ENCODE data around the gene SH2B3.

SH2B3 gene

DNA sequence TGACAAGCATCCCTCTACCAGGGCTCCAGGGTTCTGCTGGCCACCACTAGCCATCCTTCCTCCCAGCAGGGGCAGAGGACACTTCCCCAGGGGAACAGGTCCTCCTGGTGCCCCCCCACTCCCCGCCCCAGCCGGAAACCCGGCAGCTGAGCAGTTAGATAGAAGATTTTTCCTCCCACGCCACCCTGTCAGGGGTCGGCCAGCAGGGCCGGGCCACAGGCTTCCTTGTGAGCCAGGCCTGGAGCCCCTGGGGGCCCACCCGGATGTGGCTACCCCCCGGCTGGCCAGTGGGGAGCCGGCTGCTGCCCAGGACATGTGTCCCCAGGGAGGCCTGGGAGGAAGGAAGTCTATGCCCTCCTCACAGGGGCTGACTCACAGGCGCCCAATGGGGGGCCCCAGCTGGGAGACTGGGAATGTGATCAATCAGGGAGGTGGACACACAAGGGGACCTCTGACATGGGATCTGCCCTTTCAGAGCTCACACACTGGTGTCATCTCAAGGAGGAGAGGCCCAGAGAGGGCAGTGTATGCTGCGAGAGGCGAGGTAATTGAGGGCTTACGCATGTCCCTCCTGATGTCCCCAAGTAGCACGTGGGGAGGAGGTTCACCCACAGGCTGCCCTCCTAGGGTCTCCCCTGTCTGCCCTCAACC lies 4.2 kb downstream of the SH2B3 start:
- no peak for DNase-seq (ENCODE audit: low spot score)

DNA sequence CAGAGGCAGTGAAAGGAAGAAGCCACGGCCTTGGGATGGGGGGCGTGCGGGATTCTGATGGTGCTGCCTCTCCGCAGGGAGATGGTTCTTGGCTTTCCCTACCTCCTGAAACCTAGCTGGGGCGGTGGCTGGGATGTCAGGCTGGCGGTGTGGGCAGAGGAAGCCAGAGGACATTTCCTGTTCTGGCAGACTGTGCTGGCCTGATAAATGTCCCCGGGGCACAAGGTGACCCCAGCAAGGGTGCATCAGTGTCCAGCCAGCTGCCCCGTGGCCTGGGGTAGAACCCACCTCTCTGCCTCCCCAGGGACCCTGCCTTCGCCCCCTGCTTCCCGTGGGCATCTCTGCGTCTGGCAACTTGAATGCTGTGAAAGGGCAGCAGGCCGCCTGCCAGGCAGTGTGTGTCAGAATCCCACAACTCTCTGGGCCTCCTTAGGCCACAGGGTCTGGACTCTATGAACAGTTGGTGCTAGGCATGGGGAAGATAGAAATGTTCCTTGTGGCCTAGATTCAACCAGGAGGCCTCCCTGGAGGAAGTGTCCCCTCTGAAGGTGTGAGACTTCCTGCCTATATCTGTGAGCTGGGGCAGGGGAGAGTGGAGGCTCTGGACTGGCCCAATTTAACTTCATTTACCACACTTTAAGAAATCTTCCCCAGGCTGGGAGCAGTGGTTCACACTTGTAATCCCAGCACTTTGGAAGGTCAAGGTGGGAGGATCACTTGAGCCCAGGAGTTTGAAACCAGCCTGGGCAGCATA lies 4.9 kb downstream of the SH2B3 start:
- DNase-seq (ENCODE audit: low spot score): no peak

DNA sequence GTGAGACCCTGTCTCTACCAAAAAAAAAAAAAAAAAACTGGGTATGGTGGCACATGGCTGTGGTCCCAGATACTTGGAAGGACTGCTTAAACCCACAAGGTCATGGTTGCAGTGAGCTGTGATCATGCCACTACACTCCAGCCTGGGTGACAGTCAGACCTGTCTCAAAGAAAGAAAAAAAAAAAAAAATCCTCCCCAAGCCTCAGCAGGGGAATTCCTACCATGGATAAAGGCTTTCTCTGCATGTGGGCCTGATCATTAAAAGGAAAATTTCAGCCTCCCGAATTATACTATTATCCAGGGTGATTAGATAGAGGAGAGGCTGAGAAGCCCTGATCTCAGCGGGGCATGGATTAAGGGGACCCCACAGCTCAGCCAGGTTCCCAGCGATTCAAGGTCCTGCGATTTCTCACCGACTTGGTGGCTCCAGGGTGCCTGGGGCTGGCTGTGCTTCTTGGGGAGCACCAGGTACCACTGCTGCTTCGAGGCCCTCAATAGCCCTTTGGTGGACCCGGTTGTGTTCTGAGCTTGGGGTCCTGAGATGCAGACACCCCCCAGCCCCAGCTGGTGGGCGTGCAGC lies 5.6 kb downstream of the SH2B3 start:
- no peak for DNase-seq (ENCODE audit: low spot score)

DNA sequence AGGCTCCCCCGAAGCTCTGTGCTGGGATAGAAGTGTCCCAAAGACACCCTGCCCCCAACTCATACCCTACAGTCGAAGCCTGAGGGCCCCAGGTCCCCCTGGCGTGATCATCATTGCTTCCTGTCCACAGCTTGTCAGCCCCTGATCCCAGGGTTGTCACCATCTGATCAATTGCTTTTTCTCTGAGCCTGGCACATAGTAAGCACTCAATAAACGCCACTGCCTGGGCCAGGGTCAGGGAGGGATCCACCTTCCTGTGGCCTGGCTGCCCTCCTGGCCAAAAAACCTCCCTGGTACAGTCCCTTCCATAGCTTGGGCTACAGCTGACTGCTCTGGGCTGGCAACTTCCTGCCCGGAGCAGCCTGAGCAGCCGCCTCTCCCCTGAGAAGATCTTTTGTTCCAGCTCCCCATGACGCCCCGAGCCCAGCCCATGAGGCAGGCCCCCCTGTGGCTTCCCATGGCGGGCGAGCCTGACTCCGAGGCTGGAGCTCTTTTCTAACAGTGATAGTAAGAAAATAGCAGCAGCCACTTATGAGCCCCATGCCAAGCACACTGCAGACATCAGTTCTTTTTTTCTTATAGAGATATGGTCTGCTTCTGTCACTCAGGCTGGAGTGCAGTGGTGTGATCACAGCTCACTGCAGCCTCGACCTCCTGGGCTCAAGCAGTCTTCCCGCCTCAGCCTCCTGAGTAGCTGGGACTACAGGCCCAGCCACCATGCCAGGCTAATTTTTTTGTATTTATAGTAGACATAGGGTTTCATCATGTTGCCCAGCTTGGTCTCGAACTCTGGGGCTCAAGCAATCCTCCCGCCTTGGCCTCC lies 6.5 kb downstream of the SH2B3 start:
- DNase-seq (ENCODE audit: low spot score): no peak

DNA sequence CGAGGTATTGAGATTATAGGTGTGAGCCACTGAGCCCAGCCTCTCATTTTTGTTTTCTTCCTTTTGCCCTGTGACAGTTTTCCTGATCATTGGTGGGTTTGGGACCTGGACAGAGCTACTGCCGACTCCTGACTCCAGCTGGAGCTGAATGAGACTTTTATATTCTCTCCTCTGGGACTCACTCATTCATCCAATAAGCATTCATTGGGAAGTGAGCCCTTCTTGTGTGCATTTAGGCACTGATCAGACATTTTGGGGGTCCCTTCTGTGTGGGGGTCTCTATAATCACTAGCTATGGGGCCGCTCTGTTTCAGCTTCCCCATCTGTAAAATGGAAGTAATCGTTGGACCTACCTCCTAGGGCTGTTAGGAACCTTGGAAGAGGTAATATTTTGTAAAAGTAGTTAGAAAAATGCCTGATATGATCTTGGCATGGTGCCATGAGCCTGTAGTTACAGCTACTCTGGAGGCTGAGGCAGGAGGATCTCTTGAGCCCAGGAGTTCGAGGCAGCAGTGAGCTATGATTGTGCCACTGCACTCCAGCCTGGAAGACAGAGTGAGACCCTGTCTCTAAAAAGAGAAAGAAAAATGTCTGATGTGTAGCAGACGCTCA lies 7.2 kb downstream of the SH2B3 start:
- DNase-seq (ENCODE audit: low spot score): no peak

DNA sequence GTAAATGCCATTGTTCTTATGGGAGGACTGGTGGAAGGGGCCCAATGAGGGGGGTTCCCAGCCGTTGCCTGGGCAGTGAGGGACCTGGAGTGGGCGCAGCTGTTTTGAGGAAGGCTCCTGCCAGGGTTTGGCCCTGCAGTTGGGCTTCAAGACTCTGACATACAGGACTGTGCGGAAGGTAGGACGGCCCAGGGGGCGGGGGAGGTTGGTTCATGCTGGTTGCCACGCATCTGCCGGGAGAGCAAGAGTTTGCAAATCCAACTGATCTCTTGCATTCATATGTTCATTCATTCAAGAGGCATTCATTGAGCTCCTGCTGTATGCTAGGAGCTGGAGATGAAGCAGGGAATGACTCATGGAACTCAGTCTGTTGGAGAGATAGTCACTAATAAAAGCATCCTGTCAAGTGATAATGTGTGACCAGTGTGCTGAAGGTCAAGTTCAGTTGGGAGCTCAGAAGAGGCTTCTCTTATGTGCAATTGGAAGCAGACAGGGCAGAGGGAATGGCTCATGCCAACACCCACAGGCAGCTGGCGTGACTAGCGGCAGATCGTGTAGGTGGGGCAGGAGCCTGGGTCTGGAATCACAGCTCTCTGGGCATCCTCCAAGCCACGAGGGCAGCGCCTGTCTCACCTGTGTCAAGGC lies 7.8 kb downstream of the SH2B3 start:
- no peak for DNase-seq (ENCODE audit: low spot score)

DNA sequence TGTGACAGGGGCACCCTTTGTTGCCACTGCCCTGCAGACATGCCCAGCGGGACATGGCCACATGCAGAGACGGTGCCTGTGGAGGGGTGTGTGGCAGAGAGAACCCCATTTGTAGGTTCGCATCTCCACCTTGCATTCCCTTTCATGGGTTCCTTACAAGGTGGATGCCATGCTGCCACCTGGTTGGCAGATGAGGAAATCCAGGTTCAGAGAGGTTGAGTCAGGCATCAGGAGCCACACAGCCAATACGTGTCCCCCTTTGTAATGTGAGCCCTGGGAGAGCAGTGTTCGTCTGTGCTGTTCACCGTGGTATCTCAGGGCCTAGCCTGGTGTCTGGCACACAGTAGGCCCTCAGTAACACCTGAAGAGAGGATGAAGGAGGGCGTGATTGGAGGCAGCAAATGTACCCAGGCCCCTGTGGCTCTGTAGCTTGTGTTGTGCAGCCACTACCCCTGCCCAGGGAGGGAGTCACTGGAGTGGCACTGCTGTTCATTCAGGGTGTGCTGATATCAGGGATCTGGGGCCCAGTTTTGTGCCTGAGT lies 9.1 kb downstream of the SH2B3 start:
- DNase-seq (ENCODE audit: low spot score): no peak

DNA sequence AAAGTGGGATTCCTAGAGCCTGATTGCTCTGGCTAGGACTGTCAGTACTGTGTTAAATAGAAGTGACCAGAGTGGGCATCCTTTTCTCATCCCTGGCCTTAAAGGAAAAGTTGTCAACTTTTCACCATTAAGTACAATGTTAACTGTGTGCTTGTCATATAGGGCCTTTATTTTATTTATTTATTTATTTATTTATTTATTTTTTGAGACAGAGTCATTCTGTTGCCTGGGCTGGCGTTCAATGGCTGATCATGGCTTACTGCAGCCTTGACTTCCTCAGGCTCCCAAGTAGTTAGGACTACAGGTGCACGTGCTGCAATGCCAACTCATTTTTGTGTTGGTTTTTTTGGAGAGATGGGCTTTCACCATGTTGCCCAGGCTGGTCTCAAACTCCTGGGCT lies 11.6 kb downstream of the SH2B3 start:
- DNase-seq (ENCODE audit: low spot score): no peak

DNA sequence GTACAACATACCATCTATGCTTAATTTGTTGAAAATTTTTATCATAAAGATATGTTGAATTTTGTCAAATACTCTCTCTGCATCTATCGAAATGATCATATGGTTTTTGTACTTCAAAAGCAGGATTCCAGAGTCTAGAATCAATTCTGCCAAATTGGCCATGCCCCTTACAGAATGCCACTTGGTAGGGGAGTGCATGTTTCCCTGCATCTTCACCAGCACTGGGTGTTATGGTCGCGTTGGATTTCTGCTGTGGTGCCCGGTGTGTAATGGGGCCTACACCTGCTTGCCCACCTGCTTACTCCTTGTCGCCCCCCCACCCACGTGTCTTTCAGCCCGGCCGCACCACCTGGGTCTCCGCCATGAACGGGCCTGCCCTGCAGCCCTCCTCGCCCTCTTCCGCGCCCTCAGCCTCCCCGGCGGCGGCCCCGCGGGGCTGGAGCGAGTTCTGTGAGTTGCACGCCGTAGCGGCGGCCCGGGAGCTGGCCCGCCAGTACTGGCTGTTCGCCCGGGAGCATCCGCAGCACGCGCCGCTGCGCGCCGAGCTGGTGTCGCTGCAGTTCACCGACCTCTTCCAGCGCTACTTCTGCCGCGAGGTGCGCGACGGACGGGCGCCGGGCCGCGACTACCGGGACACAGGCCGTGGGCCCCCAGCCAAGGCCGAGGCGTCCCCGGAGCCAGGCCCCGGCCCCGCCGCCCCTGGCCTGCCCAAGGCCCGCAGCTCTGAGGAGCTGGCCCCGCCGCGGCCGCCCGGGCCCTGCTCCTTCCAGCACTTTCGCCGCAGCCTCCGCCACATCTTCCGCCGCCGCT lies 12.3 kb downstream of the SH2B3 start:
- no peak for DNase-seq (ENCODE audit: low spot score)

DNA sequence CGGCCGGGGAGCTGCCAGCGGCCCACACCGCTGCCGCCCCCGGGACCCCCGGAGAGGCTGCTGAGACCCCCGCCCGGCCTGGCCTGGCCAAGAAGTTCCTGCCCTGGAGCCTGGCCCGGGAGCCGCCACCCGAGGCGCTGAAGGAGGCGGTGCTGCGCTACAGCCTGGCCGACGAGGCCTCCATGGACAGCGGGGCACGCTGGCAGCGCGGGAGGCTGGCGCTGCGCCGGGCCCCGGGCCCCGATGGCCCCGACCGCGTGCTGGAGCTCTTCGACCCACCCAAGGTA lies 12.8 kb downstream of the SH2B3 start:
- DNase-seq (ENCODE audit: low spot score): no peak

DNA sequence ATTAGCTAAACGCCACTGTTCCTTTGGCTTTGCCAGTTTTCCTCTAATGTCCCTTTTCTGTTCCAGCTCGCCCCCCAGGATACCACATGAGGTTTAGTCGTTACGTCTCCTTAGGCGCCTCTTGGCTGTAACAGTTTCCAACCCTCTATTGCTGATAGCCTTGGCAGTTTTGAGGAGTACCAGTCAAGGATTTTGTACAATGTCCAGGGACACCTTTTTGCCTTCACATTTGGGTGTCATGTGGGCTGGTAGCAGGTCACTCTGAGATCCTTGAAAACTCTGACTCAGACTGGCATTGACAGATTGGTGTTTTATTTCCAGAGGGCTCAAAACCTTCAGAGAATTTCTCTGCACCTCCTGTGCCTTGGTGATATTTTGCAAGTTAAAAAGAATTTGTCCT lies 14.1 kb downstream of the SH2B3 start:
- no peak for DNase-seq (ENCODE audit: low spot score)

DNA sequence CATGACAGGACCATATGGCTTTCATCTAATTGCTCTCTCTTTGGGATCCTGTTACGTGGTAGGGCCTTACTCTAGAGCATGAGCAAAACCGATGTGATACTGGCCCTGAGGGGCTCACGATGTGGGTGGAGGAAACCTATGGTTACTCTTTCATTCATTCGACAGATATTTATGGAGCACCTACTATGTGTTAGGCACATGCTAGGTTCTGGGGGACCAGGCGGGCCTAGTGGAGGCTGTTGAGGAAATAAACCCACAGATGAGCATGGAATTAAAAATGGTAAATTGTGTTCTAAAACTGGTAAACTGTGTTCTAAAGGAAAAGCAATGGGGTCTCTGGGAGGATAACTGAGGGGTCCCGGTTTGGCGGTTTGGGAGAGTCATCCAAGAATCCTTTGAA lies 14.8 kb downstream of the SH2B3 start:
- no peak for DNase-seq (ENCODE audit: low spot score)

DNA sequence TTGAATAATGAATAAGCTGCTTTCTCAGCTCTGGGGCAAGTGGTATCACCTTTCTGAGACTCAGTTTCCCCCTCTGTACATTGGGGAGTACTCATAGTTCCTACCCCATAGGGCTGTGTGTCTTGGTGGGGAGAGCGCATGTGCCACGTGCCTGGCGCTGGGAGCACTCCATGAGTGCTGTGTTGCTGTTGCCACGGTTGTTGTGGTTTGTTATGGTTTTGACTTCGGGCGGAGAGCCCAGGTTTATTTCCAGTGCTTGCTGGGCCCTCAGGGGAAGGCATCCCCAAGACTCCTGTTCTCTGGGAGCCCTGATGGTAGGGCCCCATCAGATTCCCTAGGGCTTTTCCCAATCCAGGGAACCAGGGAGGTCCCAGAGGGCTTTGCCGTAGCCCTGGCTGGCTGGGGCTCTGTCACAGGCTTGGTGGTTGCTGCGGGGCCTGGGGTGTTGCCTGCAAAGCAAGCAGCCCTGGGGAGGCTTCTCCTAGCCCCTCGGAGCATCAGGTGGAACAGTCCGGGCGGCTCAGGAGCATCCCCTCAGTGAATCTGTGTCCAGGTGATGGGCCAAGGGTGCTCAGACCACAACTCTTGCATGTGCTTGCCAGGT lies 18.6 kb downstream of the SH2B3 start:
- DNase-seq (ENCODE audit: low spot score): no peak

DNA sequence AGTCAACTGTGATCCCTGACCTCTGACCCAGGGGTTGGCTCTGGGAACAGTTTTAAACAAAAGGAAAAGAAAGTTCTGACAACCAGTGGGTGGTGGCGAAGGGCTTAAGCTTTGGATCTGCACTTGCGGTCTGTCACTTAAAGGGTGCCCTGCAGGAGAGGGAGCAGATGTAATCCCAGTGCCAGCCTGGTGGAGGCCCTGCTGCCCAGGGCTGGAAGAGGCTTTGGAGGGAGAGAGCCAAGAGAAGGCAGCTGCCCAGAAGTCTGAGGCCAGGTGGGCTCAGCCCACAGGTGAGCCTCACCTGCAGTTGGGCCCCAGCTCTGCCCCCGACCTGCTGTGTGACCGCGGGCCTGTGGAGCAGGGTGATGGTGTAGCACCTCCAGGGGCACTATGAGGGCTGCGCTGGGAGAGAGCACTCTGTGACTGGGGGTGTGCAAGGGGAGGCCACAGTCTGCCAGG lies 19.1 kb downstream of the SH2B3 start:
- DNase-seq (ENCODE audit: low spot score): no peak

DNA sequence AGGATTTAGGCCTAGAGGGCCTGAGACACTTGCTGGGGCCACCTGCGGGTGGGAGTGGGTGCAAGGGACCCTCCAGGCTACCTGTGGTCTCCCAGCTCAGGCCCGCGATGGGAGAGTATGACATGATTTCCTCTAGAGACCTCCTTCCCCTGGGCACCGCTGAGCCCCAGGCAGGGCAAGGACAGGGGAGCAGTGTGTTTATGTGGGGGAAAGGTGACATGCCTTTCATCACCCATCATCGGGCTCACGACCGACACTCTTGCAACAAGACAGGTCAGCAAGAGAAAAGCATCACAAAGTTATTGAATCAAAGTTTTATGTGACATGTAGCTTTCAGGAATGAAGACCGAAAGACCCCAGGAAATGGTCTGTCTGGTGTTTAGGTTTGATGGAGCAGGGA lies 19.9 kb downstream of the SH2B3 start:
- DNase-seq (ENCODE audit: low spot score): no peak

DNA sequence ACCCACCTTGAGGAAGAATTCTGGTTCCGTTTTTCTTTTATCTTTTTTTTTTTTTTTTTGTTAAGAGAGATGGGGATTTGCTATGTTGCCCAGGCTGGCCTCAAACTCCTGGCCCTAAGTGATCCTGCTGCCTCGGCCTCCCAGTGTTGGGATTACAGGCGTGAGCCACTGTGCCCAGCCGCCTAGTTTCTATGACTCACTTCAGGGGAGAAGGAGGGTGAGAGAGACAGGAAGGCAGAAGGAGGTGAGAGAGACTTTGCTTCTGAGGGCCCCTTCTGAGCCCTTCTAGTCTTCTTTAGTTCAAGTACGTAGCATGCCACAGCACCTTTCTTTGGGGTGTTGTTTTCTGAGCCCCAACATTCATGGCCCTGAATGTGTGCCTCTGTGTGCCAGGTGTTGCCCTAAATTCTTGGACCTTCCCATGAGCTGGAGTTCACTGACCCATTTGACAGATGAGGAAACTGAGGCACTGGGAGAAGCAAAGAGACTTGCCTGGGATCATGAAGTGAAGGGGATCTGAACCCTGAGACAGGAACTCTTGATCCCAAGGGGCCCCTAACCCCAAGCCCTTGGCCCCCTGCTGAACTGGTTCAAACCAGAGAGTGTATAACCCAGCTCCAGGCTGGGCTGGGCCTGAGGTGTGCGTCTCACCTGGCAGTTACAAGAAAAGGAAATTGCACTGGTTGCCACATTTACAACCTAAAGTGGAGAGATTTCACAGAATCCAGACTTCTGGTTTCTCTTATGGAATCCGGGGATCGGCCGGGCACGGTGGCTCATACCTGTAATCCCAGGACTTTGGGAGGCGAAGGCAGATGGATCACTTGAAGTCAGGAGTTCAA lies 20.8 kb downstream of the SH2B3 start:
- DNase-seq (ENCODE audit: low spot score): no peak

DNA sequence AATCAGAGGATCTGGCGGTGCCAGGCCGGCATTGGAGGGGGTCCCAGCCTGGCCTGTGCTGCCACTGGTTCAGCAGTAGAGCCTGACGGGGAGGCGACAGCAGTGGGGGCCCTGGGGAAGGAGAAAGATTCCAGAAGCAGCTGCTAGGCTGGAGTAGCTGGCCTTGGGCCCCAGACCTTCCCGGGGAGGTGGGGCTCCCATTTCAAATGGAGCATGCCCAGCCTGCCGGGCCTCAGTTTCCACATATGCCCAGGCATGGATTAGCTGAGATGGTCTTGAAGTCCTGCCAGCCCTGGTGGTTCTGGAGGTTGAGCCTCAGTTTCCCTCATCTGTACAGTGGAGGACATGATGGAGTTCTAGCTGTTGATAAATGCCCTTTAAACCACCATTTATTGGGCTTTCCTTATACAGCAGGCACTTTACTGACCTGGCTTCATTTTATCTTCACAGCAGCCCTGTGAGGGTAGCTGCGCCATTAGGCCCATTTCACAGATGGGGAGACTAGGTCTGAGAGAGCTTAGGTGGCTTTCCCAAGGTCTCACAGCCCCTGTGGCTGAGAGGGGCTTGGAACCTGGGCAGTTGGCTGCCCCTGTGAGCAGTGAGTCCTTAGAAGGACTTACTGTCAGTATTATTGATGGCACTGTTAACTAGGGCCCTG lies 21.8 kb downstream of the SH2B3 start:
- no peak for DNase-seq (ENCODE audit: low spot score)

DNA sequence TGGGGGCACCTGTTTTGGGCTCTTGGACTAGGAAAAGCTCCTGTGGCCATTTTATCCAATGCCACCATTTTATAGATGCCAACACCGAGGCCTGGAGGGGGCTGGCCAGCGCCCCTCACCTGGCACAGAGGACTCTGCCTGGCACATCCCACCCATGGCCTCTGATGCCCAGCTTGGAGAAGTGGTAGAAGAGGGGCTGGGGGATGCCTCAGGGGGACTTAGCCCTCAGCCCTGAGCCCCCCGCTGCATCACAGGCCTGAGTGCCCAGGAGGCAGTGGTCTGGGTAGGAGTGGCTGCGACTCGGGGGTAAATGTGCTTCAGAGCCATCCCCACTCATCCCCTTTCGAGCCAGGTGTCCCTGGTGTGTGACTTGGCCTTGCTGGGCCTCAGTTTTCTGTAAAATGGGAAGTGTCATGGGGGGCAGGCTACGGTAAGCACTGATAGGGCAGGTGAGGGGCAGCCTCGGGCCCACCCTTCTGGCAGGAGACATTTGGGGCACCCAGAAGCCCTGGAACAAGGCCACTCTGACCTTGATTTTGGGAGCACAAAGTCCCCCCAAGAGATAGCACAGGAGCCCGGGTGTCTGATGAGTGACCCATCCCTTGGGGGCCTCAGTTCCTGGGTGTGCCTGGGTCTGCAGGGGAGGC lies 22.5 kb downstream of the SH2B3 start:
- no peak for DNase-seq (ENCODE audit: low spot score)
